HG02938 (cell line): ENCODE data around the gene PYURF.
"Not testable (repeated sequence)": the region's sequence is repeated elsewhere in the genome, so short reads cannot be mapped to it uniquely, and the experiment has no call there.

Experiments used
- ATAC-seq: cut with Tn5 transposase; IDR thresholded peaks from one replicate; pipeline ENCODE4 v1.9.1; 2021; ENCODE audit warnings: mild to moderate bottlenecking, moderate library complexity; ENCODE audit not compliant: unreplicated experiment

PYURF gene

GRCh38 chr4:88523325-88524129, at the start of gene PYURF:
PYURF (minus strand) TSS chr4:88523776; CDS start chr4:88523700, 76 bp downstream.
- peak; percentile 48 for ATAC-seq

DNA sequence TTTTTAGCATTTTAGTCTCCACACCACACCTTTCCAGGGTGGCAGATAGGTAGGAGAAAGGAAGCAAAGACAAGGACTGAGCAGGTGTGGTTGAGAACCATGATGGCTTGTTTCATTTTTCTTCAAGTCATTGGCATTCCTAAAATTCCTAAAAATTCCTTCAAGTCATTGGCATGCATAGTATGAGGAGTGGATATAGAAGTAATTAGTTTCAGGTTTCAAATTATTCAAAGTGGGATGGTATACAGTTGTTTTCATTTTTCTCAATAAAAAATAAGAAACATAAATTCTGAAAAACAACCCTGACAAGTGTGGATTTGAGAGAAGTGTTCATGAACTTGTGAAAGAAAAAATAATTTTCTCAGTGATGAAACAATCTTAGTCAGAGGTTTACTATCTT, 46.4 kb upstream of the PYURF start:
- no peak for ATAC-seq

- ATAC-seq = no peak
Observed at GRCh38 chr4:88567591-88567990, 44.0 kb upstream of the PYURF start.

DNA sequence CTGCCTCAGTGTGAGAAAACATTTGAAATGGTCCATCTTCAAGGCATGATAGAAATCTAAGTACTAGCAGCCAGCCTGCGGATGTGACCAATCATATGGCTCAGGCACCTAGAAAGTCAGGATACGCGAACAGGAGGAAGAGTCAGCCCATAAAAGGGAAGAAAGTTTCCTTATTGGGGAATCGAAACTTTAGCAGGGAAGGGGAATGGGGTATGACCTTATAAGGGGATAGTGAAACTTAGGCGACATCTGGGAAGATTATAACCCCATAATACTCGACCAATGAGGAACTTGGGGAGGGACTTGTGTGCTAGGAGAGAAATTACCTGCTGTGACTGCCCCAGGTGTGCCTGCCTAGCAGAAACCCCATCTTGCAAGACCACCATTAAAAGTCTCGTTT, 26.2 kb upstream of the PYURF start:
- no peak for ATAC-seq

DNA sequence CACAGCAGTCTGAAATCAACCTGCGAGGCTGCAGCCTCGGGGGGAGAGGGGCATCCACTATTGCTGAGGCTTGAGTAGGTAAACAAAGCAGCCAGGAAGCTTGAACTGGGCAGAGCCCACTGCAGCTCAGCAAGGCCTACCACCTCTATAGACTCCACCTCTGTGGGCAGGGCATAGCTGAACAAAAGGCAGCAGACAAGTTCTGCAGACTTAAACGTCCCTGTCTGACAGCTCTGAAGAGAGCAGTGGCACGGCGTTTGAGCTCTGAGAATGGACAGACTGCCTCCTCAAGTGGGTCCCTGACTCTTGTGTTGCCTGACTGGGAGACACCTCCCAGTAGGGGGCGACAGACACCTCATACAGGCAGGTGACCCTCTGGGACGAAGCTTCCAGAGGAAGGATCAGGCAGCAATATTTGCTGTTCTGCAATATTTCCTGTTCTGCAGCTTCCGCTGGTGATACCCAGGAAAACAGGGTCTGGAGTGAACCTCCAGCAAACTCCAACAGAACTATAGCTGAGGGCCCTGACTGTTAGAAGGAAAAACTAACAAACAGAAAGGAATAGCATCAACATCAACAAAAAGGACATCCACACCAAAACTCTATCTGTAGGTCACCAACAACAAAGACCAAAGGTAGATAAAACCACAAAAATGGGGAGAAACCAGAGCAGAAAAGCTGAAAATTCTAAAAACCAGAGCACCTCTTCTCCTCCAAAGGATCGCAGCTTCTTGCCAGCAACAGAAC, 15.9 kb upstream of the PYURF start:
- ATAC-seq = not testable (repeated sequence)

GRCh38 chr4:88537709-88538108, 14.1 kb upstream of the PYURF start:
- ATAC-seq = no peak

- ATAC-seq = no peak
Observed at GRCh38 chr4:88535090-88535755, 11.6 kb upstream of the PYURF start.

- no peak for ATAC-seq
Observed at GRCh38 chr4:88533937-88534750, 10.6 kb upstream of the PYURF start.

- ATAC-seq = no peak
Observed at GRCh38 chr4:88533088-88533790, 9.7 kb upstream of the PYURF start.

DNA sequence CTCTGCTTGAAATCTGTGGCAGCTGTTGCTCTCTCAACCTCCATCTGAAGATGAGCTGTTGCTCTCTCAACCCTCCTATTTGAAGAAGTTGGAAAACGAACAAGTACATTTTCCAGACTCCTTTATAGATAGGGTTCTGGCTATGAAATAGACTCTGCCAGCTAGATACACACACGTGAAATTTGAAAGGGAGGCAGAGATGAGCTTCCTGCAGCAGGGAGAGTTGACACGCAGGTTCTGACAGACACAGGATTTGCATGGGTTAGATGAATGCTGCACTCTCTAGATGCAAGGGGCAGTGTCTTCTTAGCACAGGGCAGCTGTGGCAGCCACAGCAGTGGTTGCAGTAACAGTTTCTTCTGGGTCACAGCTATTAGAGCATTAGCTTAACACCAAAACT, 8.0 kb upstream of the PYURF start:
- no peak for ATAC-seq

- ATAC-seq = no peak
Observed at GRCh38 chr4:88528861-88529260, 5.3 kb upstream of the PYURF start.

- ATAC-seq = peak; percentile 53
Observed at GRCh38 chr4:88527787-88528186, 4.2 kb upstream of the PYURF start.

DNA sequence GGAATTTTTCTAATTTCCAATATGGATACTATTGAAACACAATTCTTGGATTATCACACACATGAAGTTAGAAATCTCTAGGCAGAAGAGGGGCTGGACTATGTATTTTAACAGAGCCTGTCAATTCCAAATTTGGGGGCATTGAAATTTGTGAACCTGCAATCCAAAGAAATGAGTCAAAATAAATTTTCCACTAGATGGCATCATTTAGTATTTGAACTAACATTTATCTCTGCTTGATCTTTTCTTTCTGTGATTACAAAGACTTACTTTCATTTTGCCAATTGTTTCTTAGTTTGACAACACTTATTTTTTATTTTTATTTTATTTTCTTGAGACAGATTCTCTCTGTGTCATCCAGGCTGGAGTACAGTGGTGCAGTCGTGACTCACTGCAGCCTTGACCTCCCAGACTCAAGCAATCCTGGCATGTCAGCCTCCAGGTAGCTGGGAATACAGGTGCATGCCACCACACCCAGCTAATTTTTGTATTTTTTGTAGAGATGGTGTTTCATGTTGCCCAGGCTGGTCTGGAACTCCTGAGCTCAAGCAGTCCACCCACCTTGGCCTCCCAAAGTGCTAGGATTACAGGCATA, 2.7 kb upstream of the PYURF start:
- no peak for ATAC-seq

GRCh38 chr4:88524171-88524570, 595 bp upstream of the PYURF start:
- ATAC-seq = no peak

- peak; percentile 28 for ATAC-seq
Observed at GRCh38 chr4:88522702-88523324, 763 bp downstream of the PYURF start.

GRCh38 chr4:88518911-88519310, 4.7 kb downstream of the PYURF start:
- ATAC-seq = no peak

DNA sequence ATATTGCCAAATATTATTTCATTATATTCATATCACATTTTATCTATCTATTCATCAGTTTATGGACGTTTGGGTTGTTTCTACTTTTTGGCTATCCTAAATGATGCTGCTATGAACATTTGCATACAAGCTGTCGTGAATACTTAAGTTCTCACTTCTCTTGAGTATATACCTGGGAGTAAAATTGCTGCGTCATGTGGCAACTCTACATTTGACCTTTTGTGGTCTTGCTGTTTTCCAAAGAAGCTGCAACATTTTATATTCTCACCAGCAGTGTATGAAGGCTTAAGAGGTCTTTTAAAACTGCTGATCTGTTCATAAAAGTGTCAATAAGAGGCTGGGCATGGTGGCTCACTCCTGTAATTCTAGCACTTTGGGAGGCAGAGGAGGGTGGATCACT, 5.8 kb downstream of the PYURF start:
- no peak for ATAC-seq

- ATAC-seq = no peak
Observed at GRCh38 chr4:88516746-88517145, 6.8 kb downstream of the PYURF start.
